ENCODE measurements around the gene ZBTB2.

Gene ZBTB2

GRCh38 chr6:151413372-151414145 lies 22.2 kb upstream of the ZBTB2 start:
- no peak overlapping the region for H2AFZ ChIP-seq (ENCODE audit: low read length)
- no peaks in the 10 kb centered on the region for H3F3A ChIP-seq (ENCODE audit: insufficient read depth, low read length)
- H4K20me1 ChIP-seq (ENCODE audit: insufficient read depth, low read length), result no peaks in the 10 kb centered on the region
- no peak overlapping the region for H3K4me3 ChIP-seq (ENCODE audit: low read depth, low read length, poor library complexity, severe bottlenecking)
- H3K27me3 ChIP-seq (ENCODE audit: insufficient read depth, low read length), result no peaks in the 10 kb centered on the region
- no peaks in the 10 kb centered on the region for H3K9me2 ChIP-seq (ENCODE audit: low read depth, low read length)
- H3K9me3 ChIP-seq (ENCODE audit: low read length), result no peaks in the 10 kb centered on the region
- no peaks in the 10 kb centered on the region for H3K4me1 ChIP-seq (ENCODE audit: insufficient read depth, low read length, severe bottlenecking)
- no peak overlapping the region for H3K27ac ChIP-seq (ENCODE audit: low read depth, low read length, poor library complexity, severe bottlenecking)
- peaks cover 77% of the 10 kb centered on the region for H3K36me3 ChIP-seq (ENCODE audit: insufficient read depth, low read length)
- no peaks in the 10 kb centered on the region for H3K79me2 ChIP-seq (ENCODE audit: insufficient read depth, low read length)
- no peak for TF ChIP-seq CTCF (IDR thresholded peaks at IDR 0.05; ENCODE audit: low read length)
- TF ChIP-seq EZH2 (IDR thresholded peaks at IDR 0.05; ENCODE audit: borderline replicate concordance, low read length), result no peak
- H3K4me2 ChIP-seq (ENCODE audit: low read length), result no peak overlapping the region
- H3K9ac ChIP-seq (ENCODE audit: low read length), result no peak overlapping the region

- no peaks in the 10 kb centered on the region for H3K27me3 ChIP-seq (ENCODE audit: insufficient read depth, low read length)
- H3K79me2 ChIP-seq (ENCODE audit: insufficient read depth, low read length), result no peaks in the 10 kb centered on the region
- H3K4me2 ChIP-seq (ENCODE audit: low read length), result no peak overlapping the region
- no peaks in the 10 kb centered on the region for H3F3A ChIP-seq (ENCODE audit: insufficient read depth, low read length)
- no peak for TF ChIP-seq CTCF (IDR thresholded peaks at IDR 0.05; ENCODE audit: low read length)
- TF ChIP-seq EZH2 (IDR thresholded peaks at IDR 0.05; ENCODE audit: borderline replicate concordance, low read length), result no peak
- H4K20me1 ChIP-seq (ENCODE audit: insufficient read depth, low read length), result no peaks in the 10 kb centered on the region
- no peaks in the 10 kb centered on the region for H3K9me2 ChIP-seq (ENCODE audit: low read depth, low read length)
- no peak overlapping the region for H2AFZ ChIP-seq (ENCODE audit: low read length)
- H3K9me3 ChIP-seq (ENCODE audit: low read length), result no peaks in the 10 kb centered on the region
- H3K9ac ChIP-seq (ENCODE audit: low read length), result no peak overlapping the region
- H3K36me3 ChIP-seq (ENCODE audit: insufficient read depth, low read length), result peaks cover 82% of the 10 kb centered on the region
- H3K27ac ChIP-seq (ENCODE audit: low read depth, low read length, poor library complexity, severe bottlenecking), result no peak overlapping the region
- H3K4me1 ChIP-seq (ENCODE audit: insufficient read depth, low read length, severe bottlenecking), result no peaks in the 10 kb centered on the region
- no peak overlapping the region for H3K4me3 ChIP-seq (ENCODE audit: low read depth, low read length, poor library complexity, severe bottlenecking)
Observed at GRCh38 chr6:151412909-151413308, 21.6 kb upstream of the ZBTB2 start.

GRCh38 chr6:151409679-151410078 lies 18.3 kb upstream of the ZBTB2 start:
- no peaks in the 10 kb centered on the region for H3K79me2 ChIP-seq (ENCODE audit: insufficient read depth, low read length)
- H3K4me3 ChIP-seq (ENCODE audit: low read depth, low read length, poor library complexity, severe bottlenecking), result no peak overlapping the region
- TF ChIP-seq EZH2 (IDR thresholded peaks at IDR 0.05; ENCODE audit: borderline replicate concordance, low read length) (no peak), CTCF (IDR thresholded peaks at IDR 0.05; ENCODE audit: low read length) (no peak)
- no peaks in the 10 kb centered on the region for H3K9me2 ChIP-seq (ENCODE audit: low read depth, low read length)
- no peaks in the 10 kb centered on the region for H3K9me3 ChIP-seq (ENCODE audit: low read length)
- H3K4me2 ChIP-seq (ENCODE audit: low read length), result no peak overlapping the region
- no peak overlapping the region for H2AFZ ChIP-seq (ENCODE audit: low read length)
- H3K4me1 ChIP-seq (ENCODE audit: insufficient read depth, low read length, severe bottlenecking), result no peaks in the 10 kb centered on the region
- peaks cover 87% of the 10 kb centered on the region for H3K36me3 ChIP-seq (ENCODE audit: insufficient read depth, low read length)
- no peak overlapping the region for H3K27ac ChIP-seq (ENCODE audit: low read depth, low read length, poor library complexity, severe bottlenecking)
- no peak overlapping the region for H3K9ac ChIP-seq (ENCODE audit: low read length)
- H3F3A ChIP-seq (ENCODE audit: insufficient read depth, low read length), result no peaks in the 10 kb centered on the region
- no peaks in the 10 kb centered on the region for H4K20me1 ChIP-seq (ENCODE audit: insufficient read depth, low read length)
- no peaks in the 10 kb centered on the region for H3K27me3 ChIP-seq (ENCODE audit: insufficient read depth, low read length)

Data from OCI-LY1 (cell line).